OCI-LY3 (cell line): ENCODE results near the gene TMEM18.

Source experiments
- EZH2phosphoT487 ChIP-seq: fragments of 200-600 bp; shearing (Covaris generic); IDR thresholded peaks from 2 replicates; pipeline ENCODE4 v1.6.1; 2018; ENCODE audit warnings: antibody characterized with exemption, mixed run types, low read depth
- TF ChIP-seq, protein P1 (sequence below): fragments of 200-600, 300-600 bp; sonication (generic); IDR thresholded peaks from 2 replicates; pipeline ENCODE4 v1.5.1; 2014; ENCODE audit warnings: antibody characterized with exemption, low read length, low read depth

DNA sequence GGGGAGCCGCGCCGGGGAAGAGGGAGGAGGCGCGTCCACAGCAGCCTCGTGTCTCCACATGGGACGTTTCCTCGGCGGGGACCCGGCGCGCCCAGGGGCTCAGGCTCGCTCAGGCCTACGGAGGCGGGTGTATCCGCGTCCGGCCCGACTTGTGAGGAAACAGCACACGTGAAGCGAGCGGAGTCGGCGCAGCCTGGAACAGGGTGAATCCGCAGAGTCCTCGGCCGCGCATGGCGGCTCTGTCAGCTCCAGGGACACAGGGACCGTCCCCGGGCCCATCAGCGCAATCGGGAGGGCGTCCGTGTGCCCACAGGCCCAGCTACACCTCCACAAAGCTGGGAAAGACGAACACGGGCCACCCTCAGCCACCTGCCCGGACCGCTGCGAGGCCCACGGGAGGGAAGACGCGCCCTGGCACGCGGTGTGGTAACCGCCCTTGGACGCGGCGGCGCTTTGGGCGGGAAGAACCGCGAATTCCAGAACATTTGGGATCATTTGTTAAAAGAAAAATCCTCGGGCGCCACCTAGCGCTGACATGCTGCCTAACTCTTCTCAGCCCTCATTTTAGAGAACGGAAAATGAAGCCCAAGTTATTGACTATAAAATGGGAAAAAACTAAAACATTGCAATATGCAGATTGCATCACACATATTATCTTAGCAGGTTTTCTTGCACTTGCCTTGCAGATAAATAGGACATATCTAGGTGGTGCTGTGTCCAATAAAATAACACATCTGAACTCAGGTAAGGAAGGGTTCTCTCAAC, 40.4 kb downstream of the TMEM18 start:
- TF ChIP-seq, protein P1, sequence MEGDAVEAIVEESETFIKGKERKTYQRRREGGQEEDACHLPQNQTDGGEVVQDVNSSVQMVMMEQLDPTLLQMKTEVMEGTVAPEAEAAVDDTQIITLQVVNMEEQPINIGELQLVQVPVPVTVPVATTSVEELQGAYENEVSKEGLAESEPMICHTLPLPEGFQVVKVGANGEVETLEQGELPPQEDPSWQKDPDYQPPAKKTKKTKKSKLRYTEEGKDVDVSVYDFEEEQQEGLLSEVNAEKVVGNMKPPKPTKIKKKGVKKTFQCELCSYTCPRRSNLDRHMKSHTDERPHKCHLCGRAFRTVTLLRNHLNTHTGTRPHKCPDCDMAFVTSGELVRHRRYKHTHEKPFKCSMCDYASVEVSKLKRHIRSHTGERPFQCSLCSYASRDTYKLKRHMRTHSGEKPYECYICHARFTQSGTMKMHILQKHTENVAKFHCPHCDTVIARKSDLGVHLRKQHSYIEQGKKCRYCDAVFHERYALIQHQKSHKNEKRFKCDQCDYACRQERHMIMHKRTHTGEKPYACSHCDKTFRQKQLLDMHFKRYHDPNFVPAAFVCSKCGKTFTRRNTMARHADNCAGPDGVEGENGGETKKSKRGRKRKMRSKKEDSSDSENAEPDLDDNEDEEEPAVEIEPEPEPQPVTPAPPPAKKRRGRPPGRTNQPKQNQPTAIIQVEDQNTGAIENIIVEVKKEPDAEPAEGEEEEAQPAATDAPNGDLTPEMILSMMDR: peak; percentile 86
- no peak for TF ChIP-seq EZH2phosphoT487
